Mucosa of gallbladder (tissue), 1 donor: Measurements from ENCODE around the gene PARN. TPM values are rescaled to one million over a fixed set of nuclear protein-coding genes. Genes with fewer than 3 reads are reported as not detected.
"Not testable (repeated sequence)": the region's sequence is repeated elsewhere in the genome, so short reads cannot be mapped to it uniquely, and the experiment has no call there.

Experiments used
- DNase-seq: peaks from one replicate; pipeline ENCODE4 v3.0.0-alpha.2; 2020; ENCODE audit warnings: low spot score
- total RNA-seq: library from RNA; stranded (reverse); gene quantifications from one replicate; pipeline ENCODE4 v1.2.1, GENCODE V29; 2021
- donor health status: DM: no; HTN: no; CAD: no.

Gene PARN
- 33.5 TPM for total RNA-seq

DNA sequence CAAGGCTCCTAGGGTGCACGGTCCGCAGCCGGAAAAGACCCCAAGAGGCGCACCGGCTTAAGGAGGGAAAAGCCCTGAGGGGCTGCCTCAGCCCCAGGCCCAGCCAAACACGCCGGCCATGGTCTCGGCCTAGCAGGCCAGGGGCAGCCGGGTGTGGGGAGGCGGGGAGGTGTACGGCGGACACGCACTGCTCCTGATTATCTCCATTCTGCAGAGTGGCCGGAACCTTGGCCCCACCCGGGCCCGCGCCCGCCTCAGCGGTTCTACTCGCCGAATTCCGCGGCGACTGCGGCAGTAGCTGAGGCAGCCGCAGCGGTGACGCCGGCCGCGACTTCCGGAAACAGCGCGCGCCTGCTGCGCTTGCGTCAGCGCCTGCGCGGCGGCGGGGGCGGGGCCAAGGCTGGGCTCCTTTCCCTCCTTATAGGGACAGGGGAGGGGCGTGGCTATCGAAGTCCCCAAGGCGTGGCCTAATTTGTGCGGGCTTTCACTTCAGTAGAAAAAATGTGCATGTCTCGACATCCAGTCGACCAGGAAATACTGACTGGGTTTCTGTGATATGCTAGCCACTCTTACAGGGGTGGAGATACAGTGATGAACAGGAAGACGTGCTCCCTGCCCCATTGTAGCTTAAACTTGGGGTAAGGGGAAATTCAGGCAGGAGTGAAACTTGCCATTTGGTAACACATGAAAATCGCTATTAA is at the start of gene PARN:
TSS of gene PARN (minus strand) at position 342 of the 701 bp plus-strand sequence. CDS start at position 207, 135 bp downstream.
- peak; percentile 98 for DNase-seq

DNA sequence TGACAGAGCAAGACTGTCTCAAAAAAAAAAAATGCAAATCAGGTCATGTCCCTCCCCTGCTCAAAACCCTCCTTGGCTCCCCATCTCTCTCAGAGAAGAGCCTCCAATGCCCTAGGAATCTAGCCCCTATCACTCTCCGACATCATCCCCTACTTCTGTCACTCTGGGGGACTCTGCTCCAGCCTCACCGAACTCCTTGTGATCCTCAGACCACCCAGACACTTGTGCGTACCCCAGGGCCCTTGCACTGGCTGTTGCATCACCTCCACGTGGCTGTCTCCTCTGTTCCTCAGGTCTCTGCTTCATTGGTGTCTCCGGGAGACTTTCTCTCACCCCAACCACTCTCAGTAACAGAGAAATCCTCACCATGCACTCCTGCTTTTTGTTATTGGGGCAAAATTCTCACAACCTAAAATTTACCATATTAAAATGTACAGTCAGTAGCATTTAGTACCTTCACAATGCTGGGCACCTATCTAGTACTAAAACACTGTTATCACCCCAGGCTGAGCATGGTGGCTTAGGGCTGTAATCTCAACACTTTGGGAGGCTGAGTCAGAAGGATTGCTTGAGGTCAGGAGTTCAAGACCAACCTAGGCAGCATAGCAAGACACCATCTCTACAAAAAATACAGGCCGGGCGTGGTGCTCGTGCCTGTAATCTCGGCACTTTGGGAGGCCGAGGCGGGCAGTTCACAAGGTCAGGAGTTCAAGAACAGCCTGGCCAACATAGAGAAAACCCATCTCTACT is 48.9 kb upstream of the PARN start:
- DNase-seq: no peak

DNA sequence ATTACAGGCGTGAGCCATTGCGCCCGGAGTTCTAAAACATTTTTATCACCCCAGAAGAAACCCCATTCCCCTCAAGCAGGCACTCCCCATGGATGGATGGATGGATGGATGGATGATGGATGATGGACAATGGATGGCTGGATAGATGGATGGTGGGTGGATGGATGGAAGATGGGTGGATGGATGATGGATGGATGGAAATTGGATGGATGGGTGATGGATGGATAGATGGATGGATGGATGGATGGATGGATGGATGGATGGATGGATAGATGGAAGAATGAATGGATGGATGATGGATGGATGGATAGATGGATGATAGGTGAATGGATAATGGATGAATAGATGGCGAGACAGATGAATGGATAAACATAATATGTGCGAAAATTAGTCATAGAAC is 47.6 kb upstream of the PARN start:
- no peak for DNase-seq

DNA sequence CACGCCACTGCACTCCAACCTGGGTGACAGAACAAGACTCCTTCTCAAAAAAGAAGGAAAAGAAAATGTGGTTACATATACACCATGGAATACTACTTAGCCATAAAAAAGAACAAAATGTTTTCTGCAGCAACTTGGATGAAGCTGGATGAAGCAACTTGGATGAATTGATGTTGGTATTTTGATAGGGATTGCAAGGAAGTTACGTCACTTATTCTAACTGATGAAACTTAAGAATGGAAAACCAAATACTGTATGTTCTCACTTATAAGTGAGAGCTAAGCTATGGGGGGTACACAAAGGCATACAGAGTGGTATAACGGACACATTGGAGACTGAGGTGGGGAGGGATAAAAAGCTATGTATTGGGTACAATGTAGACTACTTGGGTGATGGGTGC is 46.6 kb upstream of the PARN start:
- DNase-seq: no peak

DNA sequence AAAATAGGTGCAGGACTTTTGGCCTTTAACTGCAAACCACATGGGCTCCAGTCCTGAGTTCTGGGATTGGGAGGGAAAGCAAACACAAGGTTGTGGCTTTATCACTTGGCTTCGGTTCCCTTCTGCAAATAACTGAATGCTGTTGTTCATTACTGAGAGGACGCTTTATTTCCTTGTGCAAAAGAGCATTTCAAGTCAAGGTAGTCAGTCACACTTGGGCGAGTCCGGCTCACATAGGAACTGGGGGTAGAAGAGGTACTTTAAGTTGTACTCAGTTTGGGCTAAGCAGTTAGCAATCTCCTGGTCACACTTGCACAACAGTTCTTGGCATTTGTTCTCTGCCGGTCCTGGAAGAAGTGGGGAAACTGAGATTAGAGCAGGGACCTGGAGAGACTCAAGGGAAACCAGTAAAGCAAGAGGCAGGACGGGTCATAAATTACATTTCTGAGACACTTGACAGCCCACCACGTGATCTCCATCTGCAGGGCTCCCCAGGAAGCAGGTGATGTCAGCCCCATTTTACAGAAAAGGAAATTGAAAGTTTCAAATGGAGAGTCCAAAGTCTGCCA is 42.4 kb upstream of the PARN start:
- DNase-seq: peak; percentile 36

- peak; percentile 93 for DNase-seq
Measured at GRCh38 chr16:14669776-14670175, 39.7 kb upstream of the PARN start.

DNA sequence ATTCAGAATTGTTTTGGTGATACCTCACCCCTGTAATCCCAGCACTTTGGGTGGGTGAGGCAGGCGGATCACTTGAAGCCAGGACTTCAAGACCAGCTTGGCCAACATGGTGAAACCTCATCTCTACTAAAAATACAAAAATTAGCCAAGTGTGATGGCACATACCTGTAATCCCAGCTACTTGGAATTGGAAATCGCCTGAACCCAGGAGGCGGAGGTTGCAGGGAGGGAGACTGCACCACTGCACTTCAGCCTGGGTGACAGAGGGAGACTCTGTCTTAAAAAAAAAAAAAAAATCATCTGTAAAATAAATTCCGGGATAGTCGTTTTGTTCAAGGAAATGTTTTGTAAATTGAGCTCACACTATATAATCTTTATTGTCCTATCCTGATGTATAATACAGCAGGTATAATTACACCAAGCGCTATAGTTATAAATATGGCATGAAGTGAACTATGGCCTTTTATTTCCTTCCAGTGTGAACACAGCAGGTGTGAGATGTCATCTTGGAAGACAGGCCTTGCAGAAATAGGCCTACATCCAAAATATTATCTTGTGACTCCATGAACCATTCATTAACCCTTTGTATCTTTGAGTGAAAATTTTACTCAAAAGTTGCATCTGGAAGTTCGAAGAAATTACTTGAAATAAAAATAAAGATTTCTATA is 38.6 kb upstream of the PARN start:
- no peak for DNase-seq

DNA sequence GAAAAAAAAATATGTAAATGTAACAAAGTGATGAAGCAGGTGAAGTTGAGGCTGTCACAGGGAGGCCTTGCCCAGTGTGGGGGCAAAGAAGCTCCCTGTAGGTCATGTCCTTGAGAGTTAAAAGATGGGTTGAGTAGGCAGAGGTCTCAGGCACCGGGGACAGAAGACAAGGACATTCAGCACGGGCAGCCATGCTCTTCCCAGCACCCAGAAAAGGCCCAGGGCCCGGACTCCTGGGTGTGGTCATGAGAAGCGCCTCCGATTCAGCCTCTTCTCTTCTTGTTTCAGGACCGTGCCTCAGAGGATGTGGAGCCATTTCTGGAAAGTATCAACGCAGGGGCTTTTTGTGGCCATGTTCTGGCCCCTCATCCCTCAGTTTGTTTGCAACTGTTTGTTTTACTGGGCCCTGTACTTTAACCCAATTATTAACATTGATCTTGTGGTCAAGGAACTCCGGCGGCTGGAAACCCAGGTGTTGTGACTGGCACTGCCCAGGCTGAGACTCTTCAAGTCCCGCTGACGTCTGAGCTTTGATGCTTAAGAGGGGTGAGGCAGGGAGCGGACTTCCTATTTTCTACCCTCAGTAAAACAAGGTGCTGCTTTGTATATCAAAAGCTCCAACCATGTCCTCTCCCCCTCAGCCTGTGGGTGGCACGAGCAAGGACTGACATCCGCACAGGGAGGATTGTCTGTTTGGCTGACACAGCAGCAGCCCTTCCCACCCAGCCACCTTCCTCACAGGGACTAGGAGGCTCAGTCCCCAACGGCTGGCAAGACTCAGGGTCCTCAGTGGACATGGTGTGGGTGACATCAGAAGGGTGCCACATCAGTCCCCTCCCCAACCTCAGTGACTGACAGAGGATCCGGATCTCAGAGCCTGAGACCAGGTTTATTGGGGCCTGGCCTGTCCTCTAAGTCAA is 37.5 kb upstream of the PARN start:
- peak; percentile 57 for DNase-seq

DNA sequence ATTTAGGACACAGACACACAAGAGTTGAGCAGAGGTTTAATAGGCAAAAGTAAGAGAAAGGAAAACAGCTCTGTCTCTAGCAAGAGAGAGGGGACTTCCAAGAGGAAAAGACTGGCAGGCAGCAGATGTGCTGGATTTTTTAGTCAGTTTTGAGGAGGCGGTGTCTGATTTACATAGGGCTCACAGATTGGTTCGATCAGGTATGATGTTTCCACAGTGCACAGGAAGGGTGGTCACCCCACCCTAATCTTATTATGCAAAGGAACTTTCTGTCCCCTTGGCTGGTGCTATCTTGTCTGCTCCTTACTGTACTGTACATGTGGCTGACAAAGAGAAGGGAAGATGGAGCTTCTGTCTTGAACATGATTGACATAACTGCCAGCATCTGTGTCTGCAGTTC is 28.0 kb upstream of the PARN start:
- no peak for DNase-seq

DNA sequence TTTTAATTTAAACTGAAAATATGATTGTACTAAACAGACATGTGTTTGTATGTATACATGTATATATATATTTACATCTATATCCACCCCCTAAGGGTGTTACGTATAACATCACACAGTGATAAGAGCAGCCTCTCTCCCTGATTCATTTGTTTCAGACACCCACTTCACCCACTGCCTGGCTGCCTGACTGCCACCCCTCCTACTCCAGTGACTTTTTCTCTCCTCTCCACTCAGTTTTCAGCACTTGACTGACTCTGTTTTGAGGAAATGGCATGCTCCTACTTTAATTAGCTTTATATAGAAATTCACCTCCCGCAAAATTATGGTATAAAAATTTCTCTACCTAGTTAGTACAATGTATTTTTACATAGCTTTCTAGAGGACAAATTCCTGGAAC is 22.7 kb upstream of the PARN start:
- DNase-seq: no peak

DNA sequence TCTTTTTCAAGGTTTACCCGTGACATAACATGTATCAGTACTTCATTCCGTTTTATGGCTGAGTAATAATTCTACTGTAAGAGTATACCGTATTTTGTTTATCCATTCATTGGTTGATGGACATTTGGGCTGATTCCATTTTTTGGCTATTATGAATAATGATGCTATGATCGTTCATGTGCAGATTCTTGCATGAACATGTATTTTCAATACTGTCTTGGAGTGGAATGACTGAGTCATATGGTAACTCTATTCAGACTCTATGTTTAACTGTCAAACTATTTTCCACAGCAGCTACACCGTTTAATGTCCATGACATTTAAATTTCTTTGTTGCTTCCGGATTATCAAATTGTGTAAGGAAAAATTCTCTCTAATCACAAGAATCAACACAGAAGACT is 20.6 kb upstream of the PARN start:
- DNase-seq: no peak

GRCh38 chr16:14649816-14650215 is 19.8 kb upstream of the PARN start:
- DNase-seq: no peak

GRCh38 chr16:14641926-14642325 is 11.9 kb upstream of the PARN start:
- DNase-seq: no peak

- DNase-seq: peak; percentile 18
Measured at GRCh38 chr16:14641206-14641605, 11.1 kb upstream of the PARN start.

DNA sequence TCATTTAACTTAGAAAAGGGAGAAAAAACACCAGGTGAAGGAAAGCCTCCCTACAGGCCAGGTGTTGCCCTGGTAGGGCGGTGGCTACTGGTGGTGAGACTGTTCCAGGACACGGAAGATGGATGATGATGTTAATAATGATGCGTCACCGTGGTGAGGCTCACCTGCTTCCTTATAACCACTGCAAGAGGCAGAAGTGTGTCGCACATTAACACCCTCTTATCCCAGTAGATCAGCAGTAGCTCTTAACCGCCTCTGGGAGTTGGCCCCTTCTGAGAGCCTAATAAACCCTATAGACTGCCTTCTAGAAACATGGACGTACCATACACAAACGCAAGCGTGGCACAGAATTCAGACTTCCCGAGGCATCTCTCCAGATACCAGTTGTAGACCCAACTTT is 10.5 kb upstream of the PARN start:
- DNase-seq: peak; percentile 27

- not testable (repeated sequence) for DNase-seq
Measured at GRCh38 chr16:14636951-14637240, 6.8 kb upstream of the PARN start.

DNA sequence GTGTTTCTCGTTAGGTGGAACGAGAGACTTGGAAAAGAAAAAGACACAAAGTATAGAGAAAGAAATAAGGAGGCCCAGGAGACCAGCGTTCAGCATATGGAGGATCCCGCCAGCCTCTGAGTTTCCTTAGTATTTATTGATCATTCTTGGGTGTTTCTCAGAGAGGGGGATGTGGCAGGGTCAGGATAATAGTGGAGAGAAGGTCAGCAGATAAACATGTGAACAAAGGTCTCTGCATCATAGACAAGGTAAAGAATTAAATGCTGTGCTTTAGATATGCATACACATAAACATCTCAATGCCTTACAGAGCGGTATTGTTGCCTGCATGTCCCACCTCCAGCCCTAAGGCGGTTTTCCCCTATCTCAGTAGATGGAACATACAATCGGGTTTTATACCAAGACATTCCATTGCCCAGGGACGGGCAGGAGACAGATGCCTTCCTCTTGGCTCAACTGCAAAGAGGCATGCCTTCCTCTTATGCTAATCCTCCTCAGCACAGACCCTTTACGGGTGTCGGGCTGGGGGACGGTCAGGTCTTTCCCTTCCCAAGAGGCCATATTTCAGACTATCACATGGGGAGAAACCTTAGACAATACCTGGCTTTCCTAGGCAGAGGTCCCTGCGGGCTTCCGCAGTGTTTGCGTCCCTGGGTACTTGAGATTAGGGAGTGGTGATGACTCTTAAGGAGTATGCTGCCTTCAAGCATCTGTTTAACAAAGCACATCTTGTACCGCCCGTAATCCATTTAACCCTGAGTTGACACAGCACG is 6.3 kb upstream of the PARN start:
- DNase-seq: peak; percentile 46

DNA sequence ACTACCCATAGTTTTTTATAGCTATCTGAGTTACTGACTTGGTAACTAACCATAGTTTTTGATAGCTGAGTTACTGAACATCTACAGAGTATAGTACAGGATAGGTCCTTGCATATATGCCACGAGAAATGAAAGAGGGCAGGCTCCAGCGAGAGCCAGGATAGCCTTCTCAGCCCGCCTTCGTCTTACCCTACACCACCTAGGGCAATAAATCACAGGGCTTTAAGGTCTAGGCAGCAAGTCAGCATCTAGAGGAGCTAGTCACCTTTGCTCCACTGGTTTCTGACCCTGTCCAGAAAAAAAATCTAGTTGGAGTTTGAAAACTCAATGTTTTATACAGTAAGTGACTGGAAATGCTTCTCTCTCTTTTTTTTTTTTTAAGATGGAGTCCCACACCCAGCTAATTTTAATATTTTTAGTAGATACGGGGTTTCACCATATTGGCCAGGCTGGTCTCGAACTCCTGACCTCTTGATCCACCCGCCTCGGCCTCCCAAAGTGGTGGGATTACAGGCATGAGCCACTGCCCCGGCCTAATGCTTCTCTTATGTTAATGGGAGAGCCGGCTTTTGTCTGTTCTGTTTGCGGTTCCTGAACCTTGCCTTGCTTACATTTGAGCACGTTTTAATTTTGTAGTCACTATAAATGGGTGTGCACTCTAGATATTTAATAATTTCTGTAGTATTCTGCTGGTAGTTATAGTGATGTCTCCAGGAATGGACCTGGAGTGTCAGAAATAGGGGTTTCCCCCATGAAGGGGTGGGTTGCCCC is 5.5 kb upstream of the PARN start:
- no peak for DNase-seq

DNA sequence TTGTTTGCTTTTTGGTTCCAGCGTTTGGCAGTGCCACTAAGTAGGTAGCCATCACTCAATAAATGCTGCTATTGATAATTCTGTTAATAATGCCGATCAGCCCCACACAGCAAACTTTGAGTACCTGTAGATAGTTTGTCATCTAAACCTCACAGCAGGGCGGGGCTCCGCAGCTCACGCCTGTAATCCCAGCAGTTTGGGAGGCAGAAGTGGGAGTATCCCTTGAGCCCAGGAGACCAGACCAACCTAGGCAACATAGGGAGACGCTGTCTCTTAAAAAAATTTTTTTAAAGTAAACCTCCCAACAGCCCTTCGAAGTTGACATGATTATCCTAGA is 4.3 kb upstream of the PARN start:
- no peak for DNase-seq
